ENCODE measurements around the gene ALG3.

The ALG3 gene

DNA sequence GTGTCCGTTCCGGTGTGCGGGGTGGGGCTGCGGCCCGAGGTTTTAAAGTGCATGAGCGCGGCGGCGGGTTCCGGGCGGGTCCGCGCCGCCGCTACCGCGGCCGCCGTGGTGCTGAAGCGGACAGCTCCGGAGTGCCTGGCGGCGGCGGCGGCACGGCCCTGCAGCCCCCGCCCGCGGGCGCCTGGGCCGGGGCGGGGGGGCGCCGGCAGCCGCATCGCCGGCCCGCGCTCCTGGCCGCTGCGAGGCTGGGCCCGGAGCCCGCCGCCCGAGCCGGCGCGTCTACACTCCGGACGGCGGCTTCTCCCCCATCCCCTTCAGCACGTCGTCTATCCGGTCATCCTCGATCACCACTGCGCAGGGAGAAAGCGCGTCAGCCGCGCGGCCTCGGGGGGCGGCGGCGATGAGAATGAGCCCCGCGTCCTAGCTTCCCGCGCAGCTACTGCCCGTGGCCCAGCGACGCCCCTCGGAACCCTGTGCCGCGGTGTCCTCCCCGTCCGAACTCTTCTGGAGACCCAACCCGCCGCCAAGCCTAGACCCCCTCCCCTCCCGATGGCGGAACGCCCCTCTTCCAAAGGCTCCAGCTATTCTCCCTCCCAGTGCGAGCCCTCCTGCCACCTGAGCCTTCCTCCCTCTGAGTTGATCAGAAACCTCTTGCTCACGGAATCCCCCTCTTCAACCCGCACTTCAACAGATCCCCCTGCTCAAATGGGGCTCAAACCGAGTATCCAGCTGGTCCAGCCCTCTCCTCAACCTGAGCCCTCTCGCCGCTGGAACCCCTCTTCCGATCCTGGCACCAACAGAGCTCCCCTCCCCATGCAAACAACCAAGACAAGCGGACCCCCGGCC lies 11.3 kb upstream of the ALG3 start:
- no peak for DNase-seq (ENCODE audit: low read depth)

DNA sequence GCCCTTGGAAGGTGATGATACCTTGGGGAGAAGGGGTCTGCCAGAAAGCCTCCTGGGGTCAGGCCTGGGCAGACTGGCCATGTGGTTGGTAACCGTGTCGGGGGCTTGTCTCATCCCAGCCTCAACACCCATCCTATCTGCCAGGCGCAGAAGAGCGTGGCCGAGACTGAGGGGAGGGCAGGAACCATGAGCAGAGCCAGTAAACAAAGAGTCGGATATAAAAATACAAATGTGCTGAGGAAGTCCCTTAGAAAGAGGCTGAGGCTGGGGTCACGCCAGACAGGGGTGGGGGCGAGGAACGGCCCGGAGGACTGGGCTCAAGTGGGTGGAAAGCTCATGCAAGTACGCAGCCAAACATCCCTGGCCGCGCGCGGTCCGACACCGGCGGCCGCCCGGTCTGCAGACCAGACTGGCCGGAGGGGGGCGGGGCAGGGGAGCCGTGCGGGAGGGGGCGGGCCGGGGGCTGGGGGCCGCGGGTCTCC lies 10.7 kb upstream of the ALG3 start:
- DNase-seq (ENCODE audit: low read depth) = no peak

DNA sequence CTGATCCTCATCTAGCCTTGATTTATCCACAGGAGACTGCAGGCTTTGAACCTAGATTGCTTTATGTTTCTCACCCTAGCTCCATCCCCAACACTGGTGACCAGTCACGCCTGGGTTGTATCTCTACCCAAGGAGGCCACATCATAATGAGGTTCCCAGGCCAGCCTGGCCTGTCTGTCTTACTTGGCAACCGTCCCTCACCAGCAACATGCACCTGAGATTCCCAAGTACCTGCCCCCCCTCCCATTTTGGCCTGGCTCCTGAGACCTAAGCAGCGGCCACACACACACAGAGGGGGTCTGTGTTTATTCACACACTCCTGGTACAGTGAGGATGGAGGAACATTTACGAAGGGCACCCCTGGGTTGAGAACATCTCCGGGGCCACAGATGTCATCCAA lies 10.2 kb upstream of the ALG3 start:
- no peak for DNase-seq (ENCODE audit: low read depth)

DNA sequence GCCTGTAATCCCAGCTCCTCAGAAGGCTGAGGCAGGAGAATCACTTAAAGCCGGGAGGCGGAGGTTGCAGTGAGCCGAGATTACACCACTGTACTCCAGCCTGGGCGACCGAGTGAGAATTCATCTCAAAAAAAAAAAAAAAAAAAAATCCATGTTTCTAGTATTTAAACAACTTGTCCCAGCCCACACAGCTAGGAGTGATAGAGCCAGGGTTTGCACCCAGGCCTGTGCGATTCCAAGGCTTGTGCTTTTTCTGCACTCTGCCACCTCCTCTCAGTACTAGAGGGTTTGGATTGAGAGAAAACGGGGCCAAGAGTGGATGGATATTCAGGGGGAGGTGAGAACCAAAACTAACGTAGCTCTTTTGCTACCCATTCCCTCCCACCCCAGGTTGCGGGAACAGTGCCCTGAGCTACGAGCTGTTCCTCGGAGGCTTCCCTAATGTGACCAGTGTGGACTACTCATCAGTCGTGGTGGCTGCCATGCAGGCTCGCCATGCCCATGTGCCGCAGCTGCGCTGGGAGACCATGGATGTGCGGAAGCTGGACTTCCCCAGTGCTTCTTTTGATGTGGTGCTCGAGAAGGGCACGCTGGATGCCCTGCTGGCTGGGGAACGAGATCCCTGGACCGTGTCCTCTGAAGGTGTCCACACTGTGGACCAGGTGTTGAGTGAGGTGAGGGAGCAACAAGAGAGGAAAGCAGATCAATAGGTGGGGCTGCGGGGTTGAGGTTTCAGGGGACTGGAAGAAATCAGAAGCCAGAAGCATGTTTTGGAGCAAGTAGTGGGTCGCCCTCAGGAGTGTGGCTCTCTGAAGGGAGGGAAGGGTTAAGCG lies 8.5 kb upstream of the ALG3 start:
- no peak for DNase-seq (ENCODE audit: low read depth)

DNA sequence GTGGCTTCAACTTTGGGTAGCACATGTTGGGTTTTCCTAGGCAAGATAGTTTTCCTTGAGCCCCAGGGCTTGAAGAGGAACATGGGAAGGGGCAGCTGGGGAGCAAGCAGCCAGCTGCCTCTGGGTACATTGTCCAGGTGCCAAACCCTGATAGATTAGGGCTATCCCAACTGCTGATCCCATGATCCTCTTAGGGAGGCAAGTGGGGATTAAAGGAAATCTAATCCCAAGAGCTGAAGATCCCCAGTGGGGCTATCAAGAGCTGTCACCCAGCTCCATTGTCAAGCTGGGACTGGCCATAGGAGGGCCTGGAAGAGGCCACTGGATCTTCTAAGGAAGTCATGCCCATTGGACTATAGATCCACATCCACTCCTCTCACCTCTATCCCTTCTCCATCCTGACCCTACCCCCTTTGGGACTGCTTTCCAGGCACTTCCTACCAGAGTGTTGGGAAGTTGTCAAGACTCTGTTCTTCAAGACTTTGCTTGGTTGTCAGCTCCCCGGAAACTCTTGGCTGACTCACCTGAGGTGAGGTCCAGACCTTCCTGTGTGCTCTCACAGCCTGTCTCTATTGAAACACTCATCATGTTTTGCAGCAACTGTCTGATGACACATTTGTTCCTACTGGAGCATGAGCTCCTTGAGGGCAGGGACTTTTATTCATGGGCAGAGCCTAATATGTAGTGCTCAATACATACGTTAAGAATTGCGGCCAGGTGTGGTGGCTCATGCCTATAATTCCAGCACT lies 6.7 kb upstream of the ALG3 start:
- no peak for DNase-seq (ENCODE audit: low read depth)

DNA sequence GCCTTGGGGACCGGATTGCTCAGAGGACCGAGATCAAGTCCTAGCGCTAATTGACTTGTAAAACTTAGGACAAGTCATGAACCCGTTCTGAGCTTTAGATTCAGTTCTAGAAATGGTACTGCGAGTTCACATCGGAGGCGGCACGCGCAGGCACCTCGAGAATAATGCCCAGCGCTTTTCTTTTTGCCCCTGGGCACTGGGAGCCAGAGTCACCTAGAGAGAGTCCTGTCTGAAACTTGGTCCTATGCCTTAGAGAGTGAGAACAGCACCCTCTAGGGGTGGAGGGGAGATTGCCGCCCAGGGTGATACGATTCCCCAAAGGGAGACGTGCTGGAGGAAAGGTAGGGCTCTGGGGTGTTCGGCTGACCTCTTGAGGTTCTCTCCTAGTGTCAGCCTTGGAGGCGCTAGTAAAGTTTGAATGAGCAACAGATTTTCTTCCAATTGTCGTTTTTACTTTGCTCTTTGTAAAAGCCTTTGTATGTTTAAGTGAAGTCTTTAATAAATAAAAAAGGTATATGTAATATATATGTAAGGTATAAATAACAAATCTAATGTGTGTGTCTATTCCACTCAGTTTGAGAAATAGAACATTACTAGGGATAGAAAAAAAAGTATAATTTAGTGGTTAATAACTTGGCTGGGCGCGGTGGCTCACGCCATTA lies 1.5 kb upstream of the ALG3 start:
- DNase-seq (ENCODE audit: low read depth) = peak; percentile 71

DNA sequence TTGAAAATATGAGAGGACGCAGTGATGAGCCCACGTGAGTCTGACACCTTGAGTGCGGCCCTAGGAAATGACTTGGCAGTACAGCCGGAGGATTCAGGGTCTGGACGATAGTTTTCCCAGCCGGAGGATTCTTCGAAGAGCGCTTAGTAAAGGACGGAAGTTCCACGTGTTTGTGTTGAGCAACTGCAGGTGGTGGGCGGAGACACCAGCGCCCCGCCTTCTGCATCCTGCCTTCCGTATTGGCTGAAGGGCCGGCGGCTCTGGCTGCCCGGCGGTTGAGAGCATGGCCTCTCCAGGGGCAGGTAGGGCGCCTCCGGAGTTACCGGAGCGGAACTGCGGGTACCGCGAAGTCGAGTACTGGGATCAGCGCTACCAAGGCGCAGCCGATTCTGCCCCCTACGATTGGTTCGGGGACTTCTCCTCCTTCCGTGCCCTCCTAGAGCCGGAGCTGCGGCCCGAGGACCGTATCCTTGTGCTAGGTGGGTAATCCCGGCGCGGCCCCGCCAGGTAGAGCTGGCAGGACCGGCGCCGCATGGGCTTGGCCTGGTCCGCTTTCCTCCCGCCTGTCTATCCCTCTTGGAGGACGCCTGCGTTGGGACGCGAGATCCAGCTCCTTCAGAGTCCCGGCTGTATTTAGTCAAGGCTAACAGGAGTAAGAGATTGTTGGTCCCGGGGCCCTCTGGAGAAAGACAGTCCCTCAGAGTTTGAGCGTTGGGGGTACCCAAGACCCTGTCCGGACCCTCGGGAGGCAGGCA lies 827 bp upstream of the ALG3 start, which contains the start of gene EEF1AKMT4:
EEF1AKMT4 (plus strand) TSS at position 261 of the 755 bp plus-strand sequence; CDS start at position 284, 23 bp downstream.
- DNase-seq (ENCODE audit: low read depth) = peak; percentile 97

DNA sequence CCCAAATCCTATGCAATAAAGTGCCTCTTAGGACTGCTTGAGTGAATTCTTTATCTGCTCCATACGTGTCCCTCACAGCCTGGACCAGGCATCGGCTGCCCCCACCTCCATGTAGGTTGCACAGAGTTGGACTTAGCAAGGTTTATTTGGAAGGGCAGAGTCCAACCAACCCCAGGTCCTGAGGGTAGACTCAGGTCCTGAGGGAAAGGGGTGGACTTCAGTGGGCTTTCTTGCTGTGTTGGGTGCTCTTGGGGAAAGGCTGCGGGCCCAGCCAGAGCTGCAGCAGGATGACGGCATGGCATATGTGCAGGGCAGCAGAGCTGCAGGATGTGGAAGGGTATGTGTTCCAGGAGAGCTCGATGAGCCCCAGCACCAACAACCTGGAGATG lies 6.5 kb downstream of the ALG3 start:
- no peak for DNase-seq (ENCODE audit: low read depth)

DNA sequence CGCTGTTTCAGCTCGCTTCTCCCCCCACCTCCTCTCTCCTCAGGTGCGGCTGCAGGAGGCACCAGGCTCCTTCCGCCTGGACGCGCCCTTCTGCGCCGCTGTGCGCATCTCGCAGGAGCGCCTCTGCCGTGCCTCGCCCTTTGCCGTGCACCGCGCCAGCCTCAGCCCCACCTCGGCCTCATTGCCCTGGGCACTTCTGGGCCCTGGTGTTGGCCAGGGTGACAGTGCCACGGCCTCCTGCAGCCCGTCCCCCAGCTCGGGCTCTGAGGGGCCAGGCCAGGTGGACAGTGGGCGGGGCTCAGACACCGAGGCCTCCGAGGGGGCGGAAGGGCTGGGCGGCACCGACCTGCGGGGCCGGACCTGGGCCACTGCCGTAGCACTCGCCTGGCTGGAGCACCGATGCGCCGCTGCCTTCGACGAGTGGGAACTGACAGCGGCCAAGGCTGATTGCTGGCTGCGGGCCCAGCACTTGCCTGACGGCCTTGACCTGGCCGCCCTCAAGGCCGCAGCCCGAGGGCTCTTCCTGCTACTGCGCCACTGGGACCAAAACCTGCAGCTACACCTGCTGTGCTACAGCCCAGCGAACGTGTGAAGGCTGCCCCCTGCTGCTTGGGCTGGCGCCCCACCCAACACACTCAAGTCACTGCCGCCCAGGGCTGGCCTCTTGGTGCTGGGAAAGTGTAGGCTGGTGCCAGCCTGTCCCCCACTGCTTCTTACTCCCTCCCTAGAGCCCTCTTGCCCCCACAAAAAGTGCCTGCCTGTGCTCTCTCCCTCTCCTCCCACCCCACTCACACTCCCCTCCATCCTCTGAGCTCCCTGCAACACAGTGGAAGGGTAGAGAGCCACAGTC lies 7.1 kb downstream of the ALG3 start:
- no peak for DNase-seq (ENCODE audit: low read depth)

DNA sequence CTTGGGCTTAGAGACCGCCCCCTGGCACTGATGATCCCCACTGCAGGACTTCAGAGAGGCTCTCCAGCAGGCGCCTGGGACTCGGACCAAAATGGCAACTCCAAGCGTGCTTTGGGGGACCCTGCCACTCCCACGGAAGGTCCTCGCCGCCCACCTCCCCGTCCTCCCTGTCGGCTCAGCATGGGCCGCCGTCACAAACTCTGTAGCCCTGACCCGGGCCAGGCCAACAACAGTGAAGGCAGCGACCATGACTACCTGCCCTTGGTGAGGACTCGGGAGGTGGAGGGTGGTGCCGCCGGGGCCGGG lies 7.7 kb downstream of the ALG3 start:
- no peak for DNase-seq (ENCODE audit: low read depth)

DNA sequence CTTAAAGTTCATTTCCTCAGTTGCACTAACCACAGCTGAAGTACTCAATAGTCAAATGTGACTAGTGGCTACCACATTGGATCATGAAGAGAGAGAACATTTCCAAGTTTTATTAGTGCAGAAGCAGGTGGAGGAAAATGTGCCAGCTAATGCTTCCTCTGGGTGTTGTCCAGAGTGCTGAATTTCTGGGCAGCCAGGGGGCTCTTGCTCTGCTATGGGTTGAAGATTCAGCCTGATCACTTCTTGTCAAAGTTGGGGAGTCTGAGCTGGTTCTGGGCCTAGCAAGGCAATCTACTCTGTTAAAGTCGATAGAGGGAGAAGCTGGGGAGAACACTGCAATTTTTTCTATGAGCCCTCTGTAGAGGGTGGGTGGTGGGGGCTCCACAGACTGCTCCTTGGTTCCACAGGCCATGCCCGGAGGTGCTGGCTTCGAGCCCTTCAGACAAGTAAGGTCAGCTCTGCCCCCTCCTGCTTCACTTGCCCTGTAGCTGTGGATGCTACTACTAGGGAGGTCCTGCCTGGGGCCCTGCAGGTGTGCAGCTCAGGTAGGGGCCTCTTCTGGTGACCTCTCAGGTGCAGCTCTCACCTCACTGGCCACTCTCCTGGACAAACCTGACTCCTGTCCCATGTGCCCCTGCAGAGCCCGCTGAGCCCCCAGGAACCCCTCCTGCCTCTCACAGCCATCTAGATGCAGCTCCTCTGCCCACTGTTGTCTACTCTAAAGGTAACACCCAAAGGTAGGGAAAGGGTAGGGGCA lies 8.2 kb downstream of the ALG3 start:
- no peak for DNase-seq (ENCODE audit: low read depth)

DNA sequence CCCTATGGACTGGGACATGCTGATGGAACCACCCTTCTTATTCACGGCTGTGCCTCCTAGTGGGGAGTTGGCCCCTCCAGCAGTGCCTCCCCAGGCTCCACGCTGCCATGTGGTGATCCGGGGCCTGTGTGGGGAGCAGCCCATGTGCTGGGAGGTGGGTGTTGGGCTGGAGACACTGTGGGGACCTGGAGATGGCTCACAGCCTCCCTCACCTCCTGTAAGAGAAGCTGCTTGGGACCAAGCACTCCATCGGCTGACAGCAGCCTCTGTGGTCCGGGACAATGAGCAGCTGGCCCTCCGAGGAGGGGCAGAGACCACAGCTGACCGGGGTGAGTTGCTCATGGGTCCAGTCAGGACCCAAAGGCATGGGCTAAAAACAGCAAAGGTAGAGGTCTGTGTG lies 9.1 kb downstream of the ALG3 start:
- DNase-seq (ENCODE audit: low read depth) = no peak

DNA sequence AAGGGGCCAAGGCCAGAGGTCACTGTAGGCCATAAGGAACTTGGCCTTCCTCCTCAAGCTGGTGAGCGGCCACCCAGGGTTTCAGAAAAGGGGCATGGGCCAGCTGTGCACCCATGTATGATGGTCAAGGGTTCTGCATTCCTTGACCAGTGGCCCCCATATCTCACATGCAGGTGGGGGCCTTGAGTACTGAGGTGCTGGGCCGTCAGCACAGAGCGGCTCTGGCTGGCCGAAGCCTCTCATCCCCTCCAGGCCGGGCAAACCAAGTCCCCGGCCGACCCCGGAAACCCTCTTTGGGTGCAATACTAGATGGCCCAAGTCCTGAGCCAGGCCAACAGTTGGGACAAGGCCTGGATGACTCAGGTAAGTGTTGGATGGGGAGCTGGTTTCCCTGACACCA lies 9.5 kb downstream of the ALG3 start:
- no peak for DNase-seq (ENCODE audit: low read depth)

DNA sequence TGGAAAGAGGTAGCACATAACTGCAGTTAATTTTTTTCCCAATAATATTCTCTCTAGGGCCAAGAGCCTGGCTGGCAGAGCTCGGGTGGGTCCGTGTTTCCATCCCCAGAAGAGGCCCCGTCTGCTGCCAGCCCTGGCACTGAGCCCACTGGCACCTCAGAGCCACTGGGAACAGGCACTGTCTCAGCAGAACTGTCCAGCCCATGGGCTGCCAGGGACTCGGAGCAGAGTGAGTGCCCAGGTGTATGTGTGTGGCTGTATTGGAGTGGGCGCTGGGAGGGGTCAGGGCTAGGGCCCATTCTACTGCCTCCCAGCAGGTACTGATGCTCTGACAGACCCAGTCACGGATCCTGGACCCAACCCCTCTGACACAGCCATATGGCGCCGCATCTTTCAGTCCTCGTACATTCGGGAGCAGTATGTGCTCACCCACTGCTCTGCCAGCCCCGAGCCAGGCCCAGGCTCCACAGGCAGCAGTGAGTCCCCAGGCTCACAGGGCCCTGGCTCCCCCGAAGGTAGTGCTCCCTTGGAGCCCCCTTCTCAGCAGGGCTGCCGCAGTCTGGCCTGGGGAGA lies 10.4 kb downstream of the ALG3 start:
- DNase-seq (ENCODE audit: low read depth) = no peak

DNA sequence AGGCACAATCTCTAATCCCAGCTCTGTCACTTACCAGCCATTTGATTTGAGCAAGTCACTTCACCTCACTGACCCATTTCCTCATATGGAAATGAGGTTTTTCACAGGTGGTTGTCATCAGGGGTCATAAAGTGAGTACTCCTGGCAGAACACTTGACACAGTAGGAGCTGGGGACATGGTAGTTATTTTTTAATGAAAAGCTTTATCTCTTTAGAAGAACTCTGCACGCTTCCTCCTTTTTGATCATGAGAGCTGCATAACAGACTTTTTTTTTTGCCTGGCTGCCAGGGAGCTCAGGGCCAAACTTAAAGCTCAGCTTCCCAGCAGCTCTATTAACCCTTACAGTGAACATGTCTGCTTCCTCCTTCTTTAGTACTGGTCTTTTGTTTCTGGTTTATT lies 11.0 kb downstream of the ALG3 start:
- DNase-seq (ENCODE audit: low read depth) = no peak

DNA sequence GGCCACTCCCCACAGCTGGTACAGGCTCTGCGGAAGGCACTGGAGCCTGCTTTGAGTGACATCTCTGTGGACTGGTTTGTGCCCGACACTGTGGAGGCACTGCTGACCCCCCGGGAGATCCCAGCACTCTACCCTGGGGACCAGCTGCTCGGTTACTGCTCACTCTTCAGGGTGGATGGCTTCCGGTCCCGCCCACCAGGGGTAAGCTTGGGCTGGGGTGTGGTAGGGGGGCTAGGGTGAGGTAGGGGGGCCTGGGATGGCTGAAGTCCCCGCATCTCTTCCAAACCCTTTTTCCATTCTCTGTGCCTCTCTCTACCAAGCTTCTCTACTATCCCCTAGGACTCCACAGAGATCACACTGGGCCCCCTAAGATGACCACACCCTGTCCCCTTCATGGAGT lies 11.6 kb downstream of the ALG3 start:
- DNase-seq (ENCODE audit: low read depth) = no peak

DNA sequence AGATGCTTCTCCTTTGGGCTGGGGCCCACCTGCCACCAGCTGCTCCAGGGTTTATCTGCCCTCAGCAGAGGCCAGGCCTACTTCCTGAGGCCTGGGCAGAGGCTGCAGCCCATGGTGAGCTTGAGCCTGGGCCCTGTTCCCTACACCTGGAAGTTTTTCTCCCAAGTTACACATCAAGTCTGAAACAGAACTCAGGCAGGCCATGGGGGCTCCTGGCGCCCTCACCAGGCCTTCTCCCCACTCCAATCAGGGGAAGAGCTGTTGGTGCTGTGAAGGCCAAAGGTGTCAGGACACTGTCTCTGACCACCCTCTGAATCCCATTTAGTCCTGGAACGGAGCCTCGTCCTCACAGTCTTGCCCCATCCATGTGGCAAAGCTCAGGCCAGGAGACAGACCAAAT lies 12.1 kb downstream of the ALG3 start:
- no peak for DNase-seq (ENCODE audit: low read depth)

DNA sequence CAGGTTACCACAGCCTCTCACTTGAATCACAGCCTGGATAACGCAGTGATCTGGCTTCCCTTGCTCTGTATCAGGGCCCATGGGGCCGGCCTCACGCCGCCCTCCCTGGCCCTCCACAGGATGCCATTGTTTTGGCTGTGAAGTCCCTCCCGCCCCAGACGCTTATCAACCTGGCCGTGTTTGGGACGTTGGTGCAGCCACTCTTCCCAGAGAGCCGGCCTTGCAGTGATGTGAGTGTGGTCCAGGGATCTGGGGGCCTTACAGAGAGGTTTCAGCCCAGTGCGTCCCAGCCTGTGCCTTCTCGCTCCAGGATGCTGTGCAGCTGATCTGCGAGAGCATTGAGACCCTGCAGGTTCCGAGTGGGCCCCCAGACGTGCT lies 12.7 kb downstream of the ALG3 start:
- no peak for DNase-seq (ENCODE audit: low read depth)

DNA sequence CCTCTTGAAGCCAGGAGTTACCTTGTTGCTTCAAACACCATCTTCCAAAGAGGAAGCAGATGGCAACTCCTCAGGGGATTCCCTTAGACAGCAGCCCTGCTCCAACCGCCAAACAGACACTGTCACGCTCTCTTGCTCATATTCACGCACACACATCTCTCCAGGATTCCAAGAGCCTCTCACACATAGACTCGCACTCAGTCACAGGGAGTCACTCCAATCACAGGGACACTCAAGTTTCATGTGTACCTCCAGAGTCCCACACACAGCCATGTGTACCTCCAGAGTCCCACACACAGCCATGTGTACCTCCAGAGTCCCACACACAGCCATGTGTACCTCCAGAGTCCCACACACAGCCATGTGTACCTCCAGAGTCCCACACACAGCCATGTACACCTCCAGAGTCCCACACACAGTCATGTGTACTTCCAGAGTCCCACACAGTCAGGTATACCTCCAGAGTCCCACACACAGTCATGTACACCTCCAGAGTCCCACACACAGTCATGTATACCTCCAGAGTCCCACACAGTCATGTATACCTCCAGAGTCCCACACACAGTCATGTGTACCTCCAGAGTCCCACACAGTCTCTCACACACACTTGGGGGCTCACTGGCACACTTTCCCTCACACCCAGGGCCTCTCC lies 13.3 kb downstream of the ALG3 start:
- DNase-seq (ENCODE audit: low read depth) = no peak

Measured in fibroblast of the conjunctiva (primary cell).